Naive thymus-derived CD4-positive, alpha-beta T cell (primary cell): ENCODE measurements around the gene CASP10. TPM values are rescaled to one million over a fixed set of nuclear protein-coding genes. Genes with fewer than 3 reads are reported as not detected.

Experiments
- ATAC-seq: fragments of 150-1000 bp; cut with Tn5 transposase; 2 replicates; pipeline ENCODE4 v1.10.0; 2021; ENCODE audit warnings: mild to moderate bottlenecking, moderate library complexity
- CTCF ChIA-PET: fragments of 350-600 bp; sonication (Branson Sonifier 250); formaldehyde crosslinking; loops from one replicate; lab custom pipeline; 2021; ENCODE audit warnings: antibody characterized with exemption; lab: Charles Lee
- POLR2A ChIA-PET: fragments of 350-600 bp; sonication (Branson Sonifier 250); formaldehyde crosslinking; loops from one replicate; lab custom pipeline; 2021; ENCODE audit warnings: antibody characterized with exemption, inconsistent platforms; lab: Charles Lee
- DNase-seq, 9 donors: peaks; one replicate each; pipeline versions ENCODE4 v3.0.0 to v3.0.0-alpha.2; 2020 to 2022; ENCODE audit warnings: mixed read lengths in 1 of 9
- H3K27ac ChIP-seq: one replicate; pipeline ENCODE4 v1.7.0; 2013; ENCODE audit warnings: mild to moderate bottlenecking, low read depth, low read length, moderate library complexity
- H3K27me3 ChIP-seq, 2 donors: one replicate each; pipeline ENCODE4 v1.7.0; 2013; ENCODE audit warnings: low read length in 2 of 2, mild to moderate bottlenecking in 2 of 2, moderate library complexity in 2 of 2; ENCODE audit not compliant: control insufficient read depth in 2 of 2, insufficient read depth in 2 of 2
- H3K36me3 ChIP-seq, 3 experiments: 1 replicate in 2 of 3; 2 replicates in 1 of 3; pipeline ENCODE4 v1.7.0; 2013; ENCODE audit warnings: low read length in 3 of 3, mild to moderate bottlenecking in 3 of 3, moderate library complexity in 1 of 3; ENCODE audit not compliant: insufficient read depth in 3 of 3, control insufficient read depth in 2 of 3
- H3K4me1 ChIP-seq, 2 donors: one replicate each; pipeline ENCODE4 v1.7.0; 2013; ENCODE audit warnings: low read length in 2 of 2, mild to moderate bottlenecking in 2 of 2, moderate library complexity in 1 of 2; ENCODE audit not compliant: control insufficient read depth in 2 of 2, insufficient read depth in 2 of 2
- H3K4me3 ChIP-seq: 2 replicates; pipeline ENCODE4 v1.7.0; 2013; ENCODE audit warnings: mild to moderate bottlenecking, low read length
- H3K9me3 ChIP-seq, 3 experiments: 1 replicate in 2 of 3; 2 replicates in 1 of 3; pipeline ENCODE4 v1.7.0; 2013; ENCODE audit warnings: low read length in 3 of 3; ENCODE audit not compliant: control insufficient read depth in 2 of 3
- H3K27ac Mint-ChIP-seq, 9 donors: one replicate each; pipeline ENCODE4 v1.8.0; 2020 to 2022; ENCODE audit warnings: mixed read lengths in 9 of 9, mild to moderate bottlenecking in 8 of 9, moderate library complexity in 5 of 9, inconsistent platforms in 2 of 9
- H3K27me3 Mint-ChIP-seq, 5 donors: one replicate each; pipeline ENCODE4 v1.8.0; 2021 to 2022; ENCODE audit warnings: mixed read lengths in 5 of 5, mild to moderate bottlenecking in 1 of 5
- H3K36me3 Mint-ChIP-seq, 5 donors: one replicate each; pipeline ENCODE4 v1.8.0; 2020 to 2022; ENCODE audit warnings: mixed read lengths in 5 of 5, mild to moderate bottlenecking in 3 of 5, inconsistent platforms in 1 of 5
- H3K4me1 Mint-ChIP-seq, 7 donors: one replicate each; pipeline ENCODE4 v1.8.0; 2020 to 2022; ENCODE audit warnings: mixed read lengths in 7 of 7, mild to moderate bottlenecking in 3 of 7, inconsistent platforms in 1 of 7
- H3K4me3 Mint-ChIP-seq, 10 donors: one replicate each; pipeline ENCODE4 v1.8.0; 2020 to 2022; ENCODE audit warnings: mild to moderate bottlenecking in 10 of 10, mixed read lengths in 10 of 10, moderate library complexity in 6 of 10, inconsistent platforms in 2 of 10
- H3K9me3 Mint-ChIP-seq, 11 donors: one replicate each; pipeline ENCODE4 v1.8.0; 2020 to 2022; ENCODE audit warnings: mixed read lengths in 11 of 11, mild to moderate bottlenecking in 4 of 11, inconsistent platforms in 1 of 11, moderate library complexity in 1 of 11
- intact Hi-C, 2 donors: fragments of 100-400 bp; cut with micrococcal nuclease; formaldehyde crosslinking; loops; one replicate each; pipeline ENCODE4 v1.15.1; 2023
- polyA plus RNA-seq, 2 donors: library from polyadenylated mRNA; unstranded; fragments of 300-500 nt; fragmentation: Illumina TruSeq; gene quantifications; one replicate each; pipeline ENCODE4 v1.2.3, GENCODE V29; 2021
- total RNA-seq, 6 experiments: library from RNA in 5 of 6; stranded (reverse) in 5 of 6; gene quantifications; 1 replicate in 5 of 6; 2 replicates in 1 of 6; pipeline ENCODE4 v1.2.3 and lab custom pipeline; 2021 to 2026

Gene CASP10
- total and polyA plus RNA-seq, 7 experiments from 2014 or later = 15.9 to 49.8 (median 40.8) TPM

GRCh38 chr2:201266629-201267028 is 83.7 kb downstream of the CASP10 start:
- DNase-seq (no peak), ATAC-seq (no peak)
- Histone ChIP-seq H3K4me3 (no peak overlapping the region), H3K27me3 (no peaks in the 10 kb centered on the region), H3K27ac (peak overlapping the region; percentile 11), H3K36me3 (peaks cover 17 to 49% (median 18%) of the 10 kb centered on the region in 3 experiments), H3K9me3 (no peaks in the 10 kb centered on the region), H3K4me1 (peaks cover 51 to 76% of the 10 kb centered on the region in 2 donors)
- peak overlapping the region in 6 of 10 donors; percentile 16 to 69 (median 26) for H3K4me3 Mint-ChIP-seq
- H3K27ac Mint-ChIP-seq = peak overlapping the region in 8 of 9 donors; percentile 14 to 89 (median 75)
- H3K9me3 Mint-ChIP-seq = no peaks in the 10 kb centered on the region
- H3K27me3 Mint-ChIP-seq = no peaks in the 10 kb centered on the region
- intact Hi-C loops = no loop called here
- H3K36me3 Mint-ChIP-seq = peaks cover 7 to 40% (median 35%) of the 10 kb centered on the region in 5 donors
- H3K4me1 Mint-ChIP-seq = peaks cover 60 to 93% (median 88%) of the 10 kb centered on the region in 7 donors
- ChIA-PET CTCF (interaction anchor here (0.8 to 1.6 kb wide), 3 partner anchors 34 to 127 kb away, joined by 3 to 5 read pairs (median 3); no protein-coding TSS in a partner anchor), POLR2A (interaction anchor here (1.1 to 1.5 kb wide), 2 partner anchors 12 to 23 kb away, joined by 3 to 4 read pairs; no protein-coding TSS in a partner anchor)

- Mint-ChIP-seq H3K4me3 (peak overlapping the region in 5 of 10 donors; percentile 6 to 24 (median 10)), H3K36me3 (peaks cover 13 to 45% (median 37%) of the 10 kb centered on the region in 5 donors), H3K9me3 (no peaks in the 10 kb centered on the region), H3K27ac (peak overlapping the region in 8 of 9 donors; percentile 10 to 89 (median 70)), H3K27me3 (no peaks in the 10 kb centered on the region), H3K4me1 (peaks cover 64 to 95% (median 92%) of the 10 kb centered on the region in 7 donors)
- H3K4me3 ChIP-seq = no peak overlapping the region
- DNase-seq (no peak), ATAC-seq (peak; percentile 43)
- ChIA-PET POLR2A (interaction anchor here (0.6 to 1.5 kb wide), 5 partner anchors 11 to 35 kb away, joined by 3 to 5 read pairs (median 4); no protein-coding TSS in a partner anchor), CTCF (interaction anchor here (1.0 to 1.6 kb wide), 2 partner anchors 35 to 96 kb away, joined by 3 to 5 read pairs; no protein-coding TSS in a partner anchor)
- H3K4me1 ChIP-seq = peaks cover 50 to 85% of the 10 kb centered on the region in 2 donors
- H3K9me3 ChIP-seq = no peaks in the 10 kb centered on the region
- no peaks in the 10 kb centered on the region for H3K27me3 ChIP-seq
- peaks cover 18 to 57% (median 26%) of the 10 kb centered on the region in 3 experiments for H3K36me3 ChIP-seq
- peak overlapping the region; percentile 11 for H3K27ac ChIP-seq
- intact Hi-C loops = no loop called here
Measured at GRCh38 chr2:201267278-201268030, 84.5 kb downstream of the CASP10 start.

GRCh38 chr2:201269764-201270163 is 86.8 kb downstream of the CASP10 start:
- POLR2A ChIA-PET = interaction anchor here (0.6 to 1.3 kb wide), 4 partner anchors 8 to 59 kb away, joined by 3 to 6 read pairs (median 3); partner anchors contain the start of gene CASP8
- H3K4me3 Mint-ChIP-seq = no peak overlapping the region

GRCh38 chr2:201270293-201271001 is 87.5 kb downstream of the CASP10 start:
- Histone ChIP-seq H3K4me1 (peaks cover 20 to 77% of the 10 kb centered on the region in 2 donors), H3K36me3 (peaks cover 14 to 87% (median 50%) of the 10 kb centered on the region in 3 experiments), H3K27me3 (no peaks in the 10 kb centered on the region), H3K9me3 (no peaks in the 10 kb centered on the region), H3K4me3 (no peak overlapping the region), H3K27ac (peak overlapping the region; percentile 14)
- H3K36me3 Mint-ChIP-seq = peaks cover 17 to 66% (median 51%) of the 10 kb centered on the region in 5 donors
- CTCF ChIA-PET = interaction anchor here (0.6 to 2.6 kb wide), 4 partner anchors 8 to 175 kb away, joined by 4 to 9 read pairs (median 4); partner anchors contain the start of gene CASP8
- ATAC-seq = no peak
- H3K4me3 Mint-ChIP-seq = peak overlapping the region in 6 of 10 donors; percentile 3 to 32 (median 16)
- no peaks in the 10 kb centered on the region for H3K9me3 Mint-ChIP-seq
- intact Hi-C loops = loop anchor here in 1 of 2 donors (5.0 kb wide), 1 partner anchor 33 kb away; no protein-coding TSS in a partner anchor
- POLR2A ChIA-PET = interaction anchor here (0.6 to 1.4 kb wide), 5 partner anchors 9 to 60 kb away, joined by 3 to 6 read pairs (median 3); partner anchors contain the start of gene CASP8
- H3K4me1 Mint-ChIP-seq = peaks cover 48 to 88% (median 76%) of the 10 kb centered on the region in 7 donors
- DNase-seq = no peak
- peak overlapping the region in 8 of 9 donors; percentile 32 to 85 (median 59) for H3K27ac Mint-ChIP-seq
- H3K27me3 Mint-ChIP-seq = no peaks in the 10 kb centered on the region

More at GRCh38 chr2:201269764-201270163, 86.8 kb downstream of the CASP10 start:
- intact Hi-C loops = loop anchor here in 1 of 2 donors (5.0 kb wide), 1 partner anchor 32 kb away; no protein-coding TSS in a partner anchor
- H3K4me1 ChIP-seq = peaks cover 27 to 84% of the 10 kb centered on the region in 2 donors
- peak overlapping the region in 7 of 9 donors; percentile 14 to 89 (median 70) for H3K27ac Mint-ChIP-seq
- H3K9me3 ChIP-seq = no peaks in the 10 kb centered on the region
- H3K27me3 ChIP-seq = no peaks in the 10 kb centered on the region
- peaks cover 14 to 80% (median 43%) of the 10 kb centered on the region in 3 experiments for H3K36me3 ChIP-seq
- ATAC-seq (no peak), DNase-seq (no peak)
- H3K4me1 Mint-ChIP-seq = peaks cover 52 to 88% (median 83%) of the 10 kb centered on the region in 7 donors
- CTCF ChIA-PET = interaction anchor here (0.6 to 2.6 kb wide), 5 partner anchors 8 to 174 kb away, joined by 4 to 9 read pairs (median 4); partner anchors contain the start of gene CASP8
- no peak overlapping the region for H3K4me3 ChIP-seq
- H3K27ac ChIP-seq = peak overlapping the region; percentile 14
- no peaks in the 10 kb centered on the region for H3K27me3 Mint-ChIP-seq
- H3K9me3 Mint-ChIP-seq = no peaks in the 10 kb centered on the region
- H3K36me3 Mint-ChIP-seq = peaks cover 17 to 60% (median 47%) of the 10 kb centered on the region in 5 donors

- Histone ChIP-seq H3K4me3 (peak overlapping the region; percentile 14), H3K4me1 (peaks cover 13 to 62% of the 10 kb centered on the region in 2 donors)
Measured at GRCh38 chr2:201271917-201272316, 89.0 kb downstream of the CASP10 start.

More at GRCh38 chr2:201271917-201272316, 89.0 kb downstream of the CASP10 start:
- Mint-ChIP-seq H3K27me3 (no peaks in the 10 kb centered on the region), H3K4me1 (peaks cover 37 to 83% (median 69%) of the 10 kb centered on the region in 7 donors), H3K36me3 (peaks cover 17 to 66% (median 54%) of the 10 kb centered on the region in 5 donors), H3K27ac (peak overlapping the region; percentile 14 to 86 (median 67)), H3K4me3 (peak overlapping the region in 6 of 10 donors; percentile 2 to 63 (median 12)), H3K9me3 (no peaks in the 10 kb centered on the region)
- intact Hi-C loops = loop anchor here in 1 of 2 donors (1.0 to 5.0 kb wide), 2 partner anchors 9 to 35 kb away; no protein-coding TSS in a partner anchor
- H3K27ac ChIP-seq = peak overlapping the region; percentile 49
- no peak for ATAC-seq
- no peak for DNase-seq
- H3K9me3 ChIP-seq = no peaks in the 10 kb centered on the region
- ChIA-PET POLR2A (interaction anchor here (1.4 kb wide), 1 partner anchor 12 kb away, joined by 3 read pairs; the partner anchor contains the start of gene CASP8), CTCF (interaction anchor here (2.6 kb wide), 1 partner anchor 11 kb away, joined by 9 read pairs; the partner anchor contains the start of gene CASP8)
- peaks cover 11 to 94% (median 62%) of the 10 kb centered on the region in 3 experiments for H3K36me3 ChIP-seq
- no peaks in the 10 kb centered on the region for H3K27me3 ChIP-seq
